Measurements from ENCODE around the gene AP3S2. TPM values are rescaled to one million over a fixed set of nuclear protein-coding genes. Genes with fewer than 3 reads are reported as not detected.

AP3S2 gene
- total and polyA plus RNA-seq, 2 of the 13 experiments (the other 11 are each of a cell fraction or from before 2014, with no cell fraction given): 17.6 to 44.4 TPM

DNA sequence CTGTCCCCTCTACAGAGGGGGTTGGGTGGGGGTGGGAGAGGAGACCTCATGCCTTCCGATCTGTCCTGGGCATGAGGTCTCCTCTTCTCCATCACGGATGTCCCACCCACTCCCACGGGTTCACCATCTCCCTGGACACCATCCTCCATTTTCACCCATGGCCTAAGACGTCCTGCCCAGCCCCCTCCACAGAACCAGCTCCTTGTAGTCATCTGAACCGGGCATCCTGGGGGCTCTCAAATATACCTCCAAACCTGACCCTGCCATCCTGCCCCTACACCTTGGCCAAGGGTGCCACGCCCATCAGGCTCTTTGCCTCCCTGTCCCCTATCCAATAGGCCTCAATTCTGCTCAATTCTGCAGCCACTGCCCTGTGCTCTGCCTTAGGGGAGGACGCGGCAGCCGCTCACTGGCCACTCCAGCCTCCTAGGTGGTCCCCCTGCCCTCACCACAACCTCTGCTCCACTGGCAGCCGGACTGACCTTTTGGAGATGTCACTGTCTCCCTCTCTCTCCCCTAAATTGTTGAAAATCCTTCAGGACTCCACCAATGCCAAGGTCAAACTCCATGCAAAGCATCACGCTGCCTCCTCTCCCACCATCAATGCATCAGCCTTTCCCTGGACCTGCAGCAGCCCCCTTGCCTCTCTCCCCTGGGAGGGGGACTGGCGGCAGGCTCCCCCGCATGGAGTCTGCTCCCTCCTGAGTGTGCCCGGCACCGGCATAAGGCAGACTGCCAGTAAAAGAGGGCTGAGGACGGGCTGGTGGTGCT lies 69.8 kb downstream of the AP3S2 start (continued):
- TF ChIP-seq CREB1 (IDR thresholded peaks at IDR 0.05) (no peak), CREB1 (CRISPR knock-in tag; IDR thresholded peaks at IDR 0.05) (no peak)

DNA sequence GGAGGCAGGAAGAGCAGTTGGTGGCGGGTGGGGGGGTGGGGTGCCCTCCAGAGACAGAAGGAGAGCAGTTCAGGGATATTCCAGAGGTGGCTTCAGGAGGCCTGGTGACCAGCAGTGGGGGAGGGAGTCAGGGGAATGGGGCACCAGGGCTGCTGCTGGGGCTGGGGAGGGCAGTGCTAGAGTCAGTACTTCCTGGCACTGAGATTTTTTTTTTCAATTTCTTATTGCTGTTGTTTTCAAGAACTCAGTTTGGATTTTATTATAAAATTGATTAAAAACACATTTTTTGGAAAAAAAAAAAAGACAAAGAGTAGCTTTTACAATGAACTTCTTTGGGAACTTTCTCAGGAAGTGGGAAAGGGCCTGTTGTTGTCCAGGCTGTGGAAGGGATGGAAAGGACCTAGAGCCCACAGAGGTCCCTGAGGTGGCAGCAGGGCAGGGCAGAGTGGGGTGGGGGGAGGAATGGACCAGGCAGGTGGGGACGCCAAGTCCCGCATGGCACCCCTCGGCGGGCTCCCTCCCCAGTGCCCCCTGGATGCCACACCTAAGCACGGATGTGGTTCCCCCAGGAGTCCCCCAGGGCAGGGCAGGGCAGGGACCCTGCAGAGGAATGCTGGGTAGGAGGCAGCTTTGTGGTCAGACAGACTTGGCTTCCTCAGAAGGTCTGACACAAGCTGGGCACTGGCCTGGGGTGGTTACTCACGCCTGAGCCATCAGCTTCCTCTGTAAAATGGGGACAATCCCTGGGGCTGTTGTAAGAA lies 70.7 kb downstream of the AP3S2 start:
- CTCF ChIA-PET (ENCODE audit: low intra/inter-chr PET ratio, low total read pairs): no interaction called here
- TF ChIP-seq ATF2 (CRISPR knock-in tag; IDR thresholded peaks at IDR 0.05) (no peak), PATZ1 (CRISPR knock-in tag; IDR thresholded peaks at IDR 0.05) (no peak), ATF1 (CRISPR knock-in tag; IDR thresholded peaks at IDR 0.05) (no peak), ZFP37 (CRISPR knock-in tag; IDR thresholded peaks at IDR 0.05; ENCODE audit: borderline replicate concordance) (no peak), MIER3 (CRISPR knock-in tag; IDR thresholded peaks at IDR 0.05; ENCODE audit: borderline replicate concordance) (no peak), ZHX2 (IDR thresholded peaks at IDR 0.05; ENCODE audit: low read depth) (no peak), ZHX2 (CRISPR knock-in tag; IDR thresholded peaks at IDR 0.05; ENCODE audit: borderline replicate concordance) (no peak), FOXP1 (IDR thresholded peaks at IDR 0.05) (no peak), FOXP1 (CRISPR knock-in tag; IDR thresholded peaks at IDR 0.05) (no peak), REPIN1 (CRISPR knock-in tag; IDR thresholded peaks at IDR 0.05; ENCODE audit: borderline replicate concordance, low read depth) (no peak), ZNF337 (CRISPR knock-in tag; IDR thresholded peaks at IDR 0.05; ENCODE audit: borderline replicate concordance, low read depth) (no peak)
- peaks cover 0 to 15% of the 10 kb centered on the region in 2 experiments; a peak in 1 of 5 replicates for H3K27me3 ChIP-seq (ENCODE audit: control insufficient read depth in 1 of 2, insufficient read depth in 2 of 2, low read length in 2 of 2)
- no peaks in the 10 kb centered on the region for H3K79me2 ChIP-seq (ENCODE audit: insufficient read depth, low read length)
- H3K9ac ChIP-seq (ENCODE audit: insufficient read depth, low read depth, low read length): no peak overlapping the region
- WGBS (ENCODE audit: low lambda C conversion rate): 39% methylated on average over 4 of the region's 7 CpGs
- POLR2A ChIA-PET: no interaction called here
- no peak overlapping the region for H2AFZ ChIP-seq (ENCODE audit: low read length)
- H3K4me1 ChIP-seq (ENCODE audit: insufficient read depth, low read length): peaks cover 54% of the 10 kb centered on the region
- no peaks in the 10 kb centered on the region for H4K20me1 ChIP-seq (ENCODE audit: insufficient read depth, low read length)
- no peaks in the 10 kb centered on the region for H3K9me3 ChIP-seq (ENCODE audit: low read length)
- no peak overlapping the region for H3K4me3 ChIP-seq (replicated peaks in 1 of 3; ENCODE audit: insufficient read depth in 1 of 3, low read depth in 2 of 3, low read length in 3 of 3)
- H3K27ac ChIP-seq (ENCODE audit: extremely low read length, insufficient read depth, low read length): no peak overlapping the region
- DNase-seq (ENCODE audit: low spot score) (no peak), FAIRE-seq (no peak), ATAC-seq (no peak)
- no peaks in the 10 kb centered on the region for H3K36me3 ChIP-seq (replicated peaks in 1 of 2; ENCODE audit: control insufficient read depth in 1 of 2, insufficient read depth in 2 of 2, low read length in 2 of 2)
- in situ Hi-C loops (cut with HindIII; ENCODE audit: extremely low pct_ligation_motif_present, low pct_unique_long_range_greater_than_20kb): no loop called here
- BruUV-seq (replicated peaks): no TSS peak
- intact Hi-C loops (cut with micrococcal nuclease; ENCODE audit: unreplicated experiment): no loop called here
- no peak overlapping the region for H3K4me2 ChIP-seq (ENCODE audit: low read depth, low read length)

Data from HepG2 (cell line).